Upper lobe of right lung (tissue), 1 donor: Measurements from ENCODE around the gene RHBDF2. TPM values are rescaled to one million over a fixed set of nuclear protein-coding genes. Genes with fewer than 3 reads are reported as not detected.

Experiments used
- ATAC-seq: fragments of 200-7000 bp; cut with Tn5 transposase; one replicate; pipeline ENCODE4 v1.9.1; 2020; ENCODE audit warnings: mild to moderate bottlenecking, moderate library complexity
- DNase-seq: peaks from one replicate; pipeline ENCODE4 v3.0.0-alpha.2; 2020
- H3K27ac ChIP-seq: fragments of 200-600 bp; one replicate; pipeline ENCODE4 v1.8.0; 2022
- H3K27me3 ChIP-seq: fragments of 200-600 bp; one replicate; pipeline ENCODE4 v1.8.0; 2022; ENCODE audit warnings: mild to moderate bottlenecking
- H3K36me3 ChIP-seq: fragments of 200-600 bp; one replicate; pipeline ENCODE4 v1.8.0; 2022
- H3K4me1 ChIP-seq: fragments of 200-600 bp; one replicate; pipeline ENCODE4 v1.8.0; 2022
- H3K4me3 ChIP-seq: fragments of 200-600 bp; one replicate; pipeline ENCODE4 v1.8.0; 2022; ENCODE audit warnings: mild to moderate bottlenecking
- H3K9me3 ChIP-seq: fragments of 200-600 bp; one replicate; pipeline ENCODE4 v1.8.0; 2022
- intact Hi-C: fragments of 100-400 bp; cut with DNase I; formaldehyde crosslinking; loops from one replicate; pipeline ENCODE4 v1.11.0; 2022
- total RNA-seq: library from RNA; stranded (reverse); fragmentation: NEBNext Ultra II Directional; extraction: Animal tissue kit (Norgen Biotek cat#: 25700); gene quantifications from one replicate; pipeline ENCODE4 v1.2.1, GENCODE V29; 2021
- TF ChIP-seq, protein P1 (sequence below): fragments of 200-600 bp; IDR thresholded peaks from one replicate; pipeline ENCODE4 v1.8.0; 2022; ENCODE audit warnings: antibody characterized with exemption
- donor health status: DM: no; HTN: yes; CAD: no; lungs with severe emphysema.

Gene RHBDF2
- total RNA-seq, 1 donor from 2014 or later = 46.4 TPM

GRCh38 chr17:76487451-76488192 lies 13.6 kb downstream of the RHBDF2 start:
- H3K27me3 ChIP-seq = no peaks in the 10 kb centered on the region
- ATAC-seq (no peak), DNase-seq (no peak)
- TF ChIP-seq, protein P1, sequence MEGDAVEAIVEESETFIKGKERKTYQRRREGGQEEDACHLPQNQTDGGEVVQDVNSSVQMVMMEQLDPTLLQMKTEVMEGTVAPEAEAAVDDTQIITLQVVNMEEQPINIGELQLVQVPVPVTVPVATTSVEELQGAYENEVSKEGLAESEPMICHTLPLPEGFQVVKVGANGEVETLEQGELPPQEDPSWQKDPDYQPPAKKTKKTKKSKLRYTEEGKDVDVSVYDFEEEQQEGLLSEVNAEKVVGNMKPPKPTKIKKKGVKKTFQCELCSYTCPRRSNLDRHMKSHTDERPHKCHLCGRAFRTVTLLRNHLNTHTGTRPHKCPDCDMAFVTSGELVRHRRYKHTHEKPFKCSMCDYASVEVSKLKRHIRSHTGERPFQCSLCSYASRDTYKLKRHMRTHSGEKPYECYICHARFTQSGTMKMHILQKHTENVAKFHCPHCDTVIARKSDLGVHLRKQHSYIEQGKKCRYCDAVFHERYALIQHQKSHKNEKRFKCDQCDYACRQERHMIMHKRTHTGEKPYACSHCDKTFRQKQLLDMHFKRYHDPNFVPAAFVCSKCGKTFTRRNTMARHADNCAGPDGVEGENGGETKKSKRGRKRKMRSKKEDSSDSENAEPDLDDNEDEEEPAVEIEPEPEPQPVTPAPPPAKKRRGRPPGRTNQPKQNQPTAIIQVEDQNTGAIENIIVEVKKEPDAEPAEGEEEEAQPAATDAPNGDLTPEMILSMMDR = no peak
- H3K4me3 ChIP-seq = no peak overlapping the region
- H3K27ac ChIP-seq = no peak overlapping the region
- H3K4me1 ChIP-seq = peaks cover 18% of the 10 kb centered on the region
- intact Hi-C loops = no loop called here
- no peaks in the 10 kb centered on the region for H3K36me3 ChIP-seq
- no peaks in the 10 kb centered on the region for H3K9me3 ChIP-seq

- peaks cover under 1% of the 10 kb centered on the region for H3K4me1 ChIP-seq
- no peaks in the 10 kb centered on the region for H3K9me3 ChIP-seq
- no peaks in the 10 kb centered on the region for H3K36me3 ChIP-seq
- TF ChIP-seq, protein P1 = no peak
- intact Hi-C loops = no loop called here
- H3K27me3 ChIP-seq = no peaks in the 10 kb centered on the region
- H3K27ac ChIP-seq = peak overlapping the region; percentile 32
- H3K4me3 ChIP-seq = no peak overlapping the region
- peak; percentile 70 for ATAC-seq
- DNase-seq = no peak
These were observed 15.7 kb downstream of the RHBDF2 start for GRCh38 chr17:76485569-76485968.

GRCh38 chr17:76484228-76484725 lies 16.9 kb downstream of the RHBDF2 start:
- no peaks in the 10 kb centered on the region for H3K4me1 ChIP-seq
- no peak for ATAC-seq
- TF ChIP-seq, protein P1 = no peak
- intact Hi-C loops = no loop called here
- H3K27me3 ChIP-seq = no peaks in the 10 kb centered on the region
- no peaks in the 10 kb centered on the region for H3K9me3 ChIP-seq
- no peak overlapping the region for H3K27ac ChIP-seq
- no peaks in the 10 kb centered on the region for H3K36me3 ChIP-seq
- H3K4me3 ChIP-seq = no peak overlapping the region
- no peak for DNase-seq

GRCh38 chr17:76481071-76481655 lies 20.1 kb downstream of the RHBDF2 start:
- no peak overlapping the region for H3K27ac ChIP-seq
- intact Hi-C loops = no loop called here

DNA sequence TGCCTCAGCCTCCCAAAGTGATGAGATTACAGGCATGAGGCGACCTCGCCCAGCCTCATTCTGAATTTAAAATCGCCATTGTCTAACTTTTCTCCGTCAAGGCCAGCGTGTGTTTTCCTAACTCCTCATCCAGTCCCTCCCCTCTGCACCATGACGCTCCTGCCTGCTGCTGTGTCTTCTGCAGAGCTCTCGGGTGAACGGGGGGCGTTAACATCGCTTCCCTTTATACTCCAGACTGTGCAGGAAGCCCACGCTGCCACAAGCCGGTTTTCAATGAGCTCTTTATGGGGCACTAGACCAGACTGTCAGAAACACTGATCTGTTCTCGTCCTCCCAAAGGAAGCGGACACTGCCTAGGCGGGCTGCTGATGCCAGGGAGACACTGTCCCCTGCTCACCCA lies 20.6 kb downstream of the RHBDF2 start:
- TF ChIP-seq, protein P1 = no peak
- H3K4me1 ChIP-seq = no peaks in the 10 kb centered on the region
- ATAC-seq (no peak), DNase-seq (no peak)
- H3K36me3 ChIP-seq = peaks cover 9% of the 10 kb centered on the region
- intact Hi-C loops = no loop called here
- H3K4me3 ChIP-seq = no peak overlapping the region
- no peaks in the 10 kb centered on the region for H3K9me3 ChIP-seq
- H3K27ac ChIP-seq = no peak overlapping the region
- H3K27me3 ChIP-seq = no peaks in the 10 kb centered on the region

More at GRCh38 chr17:76481071-76481655, 20.1 kb downstream of the RHBDF2 start:
- Histone ChIP-seq H3K4me3 (no peak overlapping the region), H3K36me3 (peaks cover 9% of the 10 kb centered on the region), H3K27me3 (no peaks in the 10 kb centered on the region), H3K9me3 (no peaks in the 10 kb centered on the region), H3K4me1 (no peaks in the 10 kb centered on the region)
- ATAC-seq (no peak), DNase-seq (no peak)
- TF ChIP-seq, protein P1 = no peak
